Fibroblast of lung (primary cell): Measurements from ENCODE around the gene FNDC3A. TPM values are rescaled to one million over a fixed set of nuclear protein-coding genes. Genes with fewer than 3 reads are reported as not detected.
A peak's percentile ranks its signal among the peaks of the same experiment; 100 is the strongest.

Experiments used
- DNase-seq, 2 donors: peaks; one replicate each; pipeline versions ENCODE4 v3.0.0 to v3.0.0-alpha.2; 2010; ENCODE audit warnings: low read depth in 2 of 2
- H2AFZ ChIP-seq: 2 replicates; pipeline ENCODE4 v1.5.1; 2012; ENCODE audit warnings: low read length, control low read depth, inconsistent platforms
- H3K27ac ChIP-seq: 2 replicates; pipeline ENCODE4 v1.5.1; 2011; ENCODE audit warnings: low read length, control low read depth; ENCODE audit not compliant: insufficient read depth
- H3K27me3 ChIP-seq: 2 replicates; pipeline ENCODE4 v1.5.1; 2011; ENCODE audit warnings: mild to moderate bottlenecking, low read length; ENCODE audit not compliant: control insufficient read depth, insufficient read depth
- H3K36me3 ChIP-seq: 2 replicates; pipeline ENCODE4 v1.5.1; 2011; ENCODE audit warnings: low read length; ENCODE audit not compliant: control insufficient read depth, insufficient read depth
- H3K4me1 ChIP-seq: 2 replicates; pipeline ENCODE4 v1.5.1; 2011; ENCODE audit warnings: low read length; ENCODE audit not compliant: control insufficient read depth, insufficient read depth; ENCODE audit errors: extremely low read depth
- H3K4me2 ChIP-seq: 2 replicates; pipeline ENCODE4 v1.5.1; 2011; ENCODE audit warnings: low read length, control low read depth; ENCODE audit not compliant: insufficient read depth; ENCODE audit errors: extremely low read depth
- H3K4me3 ChIP-seq, 4 experiments: fragments of 200-600 bp in 1 of 4; sonication (generic) in 1 of 4; replicated peaks in 1 of 4; 2 replicates each; pipeline ENCODE4 v1.5.1; 2011 to 2016; ENCODE audit warnings: low read length in 4 of 4, low read depth in 3 of 4, mild to moderate bottlenecking in 3 of 4, control low read depth in 2 of 4, inconsistent platforms in 1 of 4, mixed read lengths in 1 of 4; ENCODE audit not compliant: insufficient read depth in 1 of 4; ENCODE audit errors: control extremely low read depth in 1 of 4
- H3K79me2 ChIP-seq: 2 replicates; pipeline ENCODE4 v1.5.1; 2012; ENCODE audit warnings: mild to moderate bottlenecking, low read length, inconsistent platforms; ENCODE audit not compliant: control insufficient read depth, insufficient read depth
- H3K9ac ChIP-seq: 2 replicates; pipeline ENCODE4 v1.5.1; 2011; ENCODE audit warnings: mild to moderate bottlenecking, low read length, control low read depth; ENCODE audit not compliant: insufficient read depth
- H3K9me3 ChIP-seq: 2 replicates; pipeline ENCODE4 v1.5.1; 2012; ENCODE audit warnings: low read depth, low read length; ENCODE audit not compliant: control insufficient read depth, insufficient read depth
- H4K20me1 ChIP-seq: 2 replicates; pipeline ENCODE4 v1.5.1; 2011; ENCODE audit warnings: low read length; ENCODE audit not compliant: control insufficient read depth, insufficient read depth; ENCODE audit errors: extremely low read depth
- EZH2 ChIP-seq: IDR thresholded peaks from 2 replicates; pipeline ENCODE4 v1.5.1; 2012; ENCODE audit warnings: low read length, control low read depth, mild to moderate bottlenecking; ENCODE audit errors: missing control alignments
- polyA plus RNA-seq, 2 donors: library from polyadenylated mRNA; depleted of rRNA in 1 of 2; stranded (reverse) in 1 of 2; unstranded in 1 of 2; fragments of >200 nt; gene quantifications; 2 replicates each; pipeline ENCODE4 v1.2.1, GENCODE V29; 2011 to 2012; ENCODE audit warnings: missing spikeins in 1 of 2
- total RNA-seq: library from RNA; depleted of rRNA; stranded (reverse); fragments of >200 nt; gene quantifications from 2 replicates; pipeline ENCODE4 v1.2.1, GENCODE V29; 2014
- TF ChIP-seq, protein P1 (sequence below), 2 donors: IDR thresholded peaks in 1 of 2; conservative IDR thresholded peaks in 1 of 2; 1 replicate in 1 of 2; 2 replicates in 1 of 2; pipeline ENCODE4 v1.5.1; 2011 to 2012; ENCODE audit warnings: low read length in 2 of 2, control low read depth in 1 of 2, inconsistent platforms in 1 of 2, low read depth in 1 of 2, mild to moderate bottlenecking in 1 of 2

The FNDC3A gene
- total and polyA plus RNA-seq, 2 donors (not counting 1 experiment from before 2014, with no cell fraction given), result 44.7 to 79.4 TPM

DNA sequence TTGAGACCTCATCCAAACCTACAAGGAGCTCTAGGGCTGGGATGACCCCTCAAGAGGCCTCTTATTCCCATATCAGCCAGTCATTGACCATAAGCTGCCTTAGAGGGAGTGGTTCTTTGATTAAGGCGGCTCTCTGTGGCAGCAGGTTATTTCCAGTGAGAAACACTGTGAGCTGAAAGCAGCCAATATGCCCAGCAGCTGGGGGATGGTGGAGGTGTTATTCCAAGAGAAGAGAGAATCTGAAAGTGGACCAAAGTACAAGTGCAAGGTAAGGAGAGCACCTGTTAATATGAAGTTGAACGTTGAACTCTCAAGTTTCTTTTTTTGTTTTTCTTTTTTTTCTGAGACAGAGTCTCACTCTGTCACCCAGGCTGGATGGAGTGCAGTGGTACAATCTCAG, 20.2 kb upstream of the FNDC3A start:
- Histone ChIP-seq H3K27ac (no peak overlapping the region), H4K20me1 (no peaks in the 10 kb centered on the region), H3K4me3 (no peak overlapping the region), H3K9ac (no peak overlapping the region), H3K4me1 (no peaks in the 10 kb centered on the region), H3K9me3 (no peaks in the 10 kb centered on the region), H3K79me2 (no peaks in the 10 kb centered on the region), H3K4me2 (no peak overlapping the region), H2AFZ (no peak overlapping the region), H3K36me3 (no peaks in the 10 kb centered on the region), H3K27me3 (no peaks in the 10 kb centered on the region)
- TF ChIP-seq, protein P1, sequence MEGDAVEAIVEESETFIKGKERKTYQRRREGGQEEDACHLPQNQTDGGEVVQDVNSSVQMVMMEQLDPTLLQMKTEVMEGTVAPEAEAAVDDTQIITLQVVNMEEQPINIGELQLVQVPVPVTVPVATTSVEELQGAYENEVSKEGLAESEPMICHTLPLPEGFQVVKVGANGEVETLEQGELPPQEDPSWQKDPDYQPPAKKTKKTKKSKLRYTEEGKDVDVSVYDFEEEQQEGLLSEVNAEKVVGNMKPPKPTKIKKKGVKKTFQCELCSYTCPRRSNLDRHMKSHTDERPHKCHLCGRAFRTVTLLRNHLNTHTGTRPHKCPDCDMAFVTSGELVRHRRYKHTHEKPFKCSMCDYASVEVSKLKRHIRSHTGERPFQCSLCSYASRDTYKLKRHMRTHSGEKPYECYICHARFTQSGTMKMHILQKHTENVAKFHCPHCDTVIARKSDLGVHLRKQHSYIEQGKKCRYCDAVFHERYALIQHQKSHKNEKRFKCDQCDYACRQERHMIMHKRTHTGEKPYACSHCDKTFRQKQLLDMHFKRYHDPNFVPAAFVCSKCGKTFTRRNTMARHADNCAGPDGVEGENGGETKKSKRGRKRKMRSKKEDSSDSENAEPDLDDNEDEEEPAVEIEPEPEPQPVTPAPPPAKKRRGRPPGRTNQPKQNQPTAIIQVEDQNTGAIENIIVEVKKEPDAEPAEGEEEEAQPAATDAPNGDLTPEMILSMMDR (conservative IDR thresholded peaks at IDR 0.05 in 1 of 2, IDR thresholded peaks at IDR 0.05 in 1 of 2; ENCODE audit: low read depth in 1 of 2, low read length in 2 of 2), result no peak
- TF ChIP-seq EZH2, result no peak
- no peak for DNase-seq

DNA sequence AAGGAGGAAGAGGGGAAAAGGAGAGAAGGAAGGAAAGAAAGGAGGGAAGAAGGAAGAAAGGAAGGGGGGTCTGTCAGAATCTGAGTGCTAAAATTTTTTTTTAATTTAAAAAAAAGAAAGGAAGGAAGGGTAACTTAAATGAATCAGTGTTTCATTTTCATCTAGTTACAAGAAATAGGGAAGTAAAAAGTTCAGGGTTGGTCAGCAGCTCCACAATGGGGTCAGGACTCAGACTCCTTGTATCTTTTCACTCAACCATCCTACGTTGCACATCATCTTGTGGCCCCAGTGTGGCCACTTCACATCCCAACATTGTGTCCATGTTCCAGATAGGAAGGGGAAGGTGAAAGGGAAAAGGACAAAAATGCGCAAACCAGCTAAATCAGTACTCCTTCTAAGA, 14.3 kb upstream of the FNDC3A start:
- H3K4me3 ChIP-seq, result no peak overlapping the region
- no peaks in the 10 kb centered on the region for H3K4me1 ChIP-seq
- no peaks in the 10 kb centered on the region for H3K36me3 ChIP-seq
- TF ChIP-seq, protein P1 (conservative IDR thresholded peaks at IDR 0.05 in 1 of 2, IDR thresholded peaks at IDR 0.05 in 1 of 2; ENCODE audit: low read depth in 1 of 2, low read length in 2 of 2), result no peak
- TF ChIP-seq EZH2, result no peak
- H2AFZ ChIP-seq, result no peak overlapping the region
- H3K9me3 ChIP-seq, result no peaks in the 10 kb centered on the region
- H3K27me3 ChIP-seq, result no peaks in the 10 kb centered on the region
- H4K20me1 ChIP-seq, result no peaks in the 10 kb centered on the region
- no peak overlapping the region for H3K9ac ChIP-seq
- H3K79me2 ChIP-seq, result no peaks in the 10 kb centered on the region
- no peak overlapping the region for H3K4me2 ChIP-seq
- DNase-seq, result no peak
- H3K27ac ChIP-seq, result no peak overlapping the region

DNA sequence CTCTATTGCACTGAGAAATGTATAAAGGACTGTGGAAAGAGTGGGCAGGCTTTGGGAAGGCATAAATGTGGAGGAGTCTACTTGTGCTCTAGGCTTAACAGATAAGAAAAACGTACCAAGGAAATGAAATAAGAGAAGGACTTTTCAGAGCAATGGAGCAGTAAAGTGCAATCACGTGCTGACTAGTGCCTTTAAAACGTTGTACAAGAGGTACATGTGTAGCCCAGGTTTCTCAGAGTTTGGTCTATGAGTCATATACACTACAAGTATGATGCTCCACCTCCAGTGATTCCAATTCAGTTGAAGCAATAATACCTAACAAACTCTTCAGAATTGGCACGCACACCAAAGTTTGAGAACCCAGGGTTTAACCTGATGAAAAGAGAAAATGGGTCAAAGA, 13.4 kb upstream of the FNDC3A start:
- DNase-seq, result peak in 1 of 2 donors; percentile 27
- no peaks in the 10 kb centered on the region for H3K4me1 ChIP-seq
- H3K27me3 ChIP-seq, result no peaks in the 10 kb centered on the region
- no peak overlapping the region for H3K27ac ChIP-seq
- H2AFZ ChIP-seq, result no peak overlapping the region
- H3K4me3 ChIP-seq, result no peak overlapping the region
- H3K9ac ChIP-seq, result no peak overlapping the region
- no peaks in the 10 kb centered on the region for H3K36me3 ChIP-seq
- TF ChIP-seq, protein P1 (conservative IDR thresholded peaks at IDR 0.05 in 1 of 2, IDR thresholded peaks at IDR 0.05 in 1 of 2; ENCODE audit: low read depth in 1 of 2, low read length in 2 of 2), result no peak
- TF ChIP-seq EZH2, result no peak
- no peak overlapping the region for H3K4me2 ChIP-seq
- no peaks in the 10 kb centered on the region for H3K9me3 ChIP-seq
- H3K79me2 ChIP-seq, result no peaks in the 10 kb centered on the region
- no peaks in the 10 kb centered on the region for H4K20me1 ChIP-seq
